GM19240 (cell line): Measurements from ENCODE around the gene OR5P2.
"Not testable (repeated sequence)": the region's sequence is repeated elsewhere in the genome, so short reads cannot be mapped to it uniquely, and the experiment has no call there.

Experiments used
- DNase-seq: peaks from one replicate; pipeline ENCODE4 v3.0.0; 2011; ENCODE audit warnings: low spot score; ENCODE audit not compliant: insufficient read length

The OR5P2 gene

GRCh38 chr11:7796842-7797241 lies at the start of gene OR5P2:
Gene OR5P2, minus strand, starts transcription at chr11:7796942. Its CDS starts 0 bp downstream, at chr11:7796942.
- DNase-seq, result no peak

GRCh38 chr11:7846003-7846402 lies 49.3 kb upstream of the OR5P2 start:
- no peak for DNase-seq

- DNase-seq, result no peak
Observed at GRCh38 chr11:7844986-7845385, 48.2 kb upstream of the OR5P2 start.

- no peak for DNase-seq
Observed at GRCh38 chr11:7844521-7844920, 47.8 kb upstream of the OR5P2 start.

- DNase-seq, result no peak
Observed at GRCh38 chr11:7840578-7840977, 43.8 kb upstream of the OR5P2 start.

GRCh38 chr11:7833527-7833926 lies 36.8 kb upstream of the OR5P2 start:
- DNase-seq, result no peak

GRCh38 chr11:7830740-7831139 lies 34.0 kb upstream of the OR5P2 start, which contains the start of gene OR5P3:
Gene OR5P3, minus strand, starts transcription at chr11:7830840.
- DNase-seq, result no peak

GRCh38 chr11:7826324-7826723 lies 29.6 kb upstream of the OR5P2 start:
- DNase-seq, result no peak

- DNase-seq, result not testable (repeated sequence)
Observed at GRCh38 chr11:7820417-7820816, 23.7 kb upstream of the OR5P2 start.

GRCh38 chr11:7814897-7815296 lies 18.2 kb upstream of the OR5P2 start:
- DNase-seq, result not testable (repeated sequence)

- not testable (repeated sequence) for DNase-seq
Observed at GRCh38 chr11:7810301-7810700, 13.6 kb upstream of the OR5P2 start.

- no peak for DNase-seq
Observed at GRCh38 chr11:7793233-7793632, 3.5 kb downstream of the OR5P2 start.

- no peak for DNase-seq
Observed at GRCh38 chr11:7787239-7787638, 9.5 kb downstream of the OR5P2 start.

GRCh38 chr11:7775689-7776088 lies 21.1 kb downstream of the OR5P2 start:
- no peak for DNase-seq

- DNase-seq, result not testable (repeated sequence)
Observed at GRCh38 chr11:7764301-7764700, 32.4 kb downstream of the OR5P2 start.

- DNase-seq, result peak; percentile 1
Observed at GRCh38 chr11:7759010-7759409, 37.7 kb downstream of the OR5P2 start.

- no peak for DNase-seq
Observed at GRCh38 chr11:7749456-7749855, 47.3 kb downstream of the OR5P2 start.
